Trophoblast cell (in vitro differentiated cells and primary cell): ENCODE data around the gene PAFAH2.

Experiments
- DNase-seq, 2 donors: peaks; one replicate each; pipeline ENCODE4 v3.0.0-alpha.2; 2016
- H2AFZ ChIP-seq: 2 replicates; pipeline ENCODE4 v1.6.1; 2013; ENCODE audit warnings: low read length, moderate library complexity, mild to moderate bottlenecking; ENCODE audit not compliant: insufficient read depth, poor library complexity
- H2AK5ac ChIP-seq: 2 replicates; pipeline ENCODE4 v1.6.1; 2013; ENCODE audit warnings: mild to moderate bottlenecking, low read length
- H2BK120ac ChIP-seq: 2 replicates; pipeline ENCODE4 v1.6.1; 2013; ENCODE audit warnings: low read length, mild to moderate bottlenecking, moderate library complexity; ENCODE audit not compliant: insufficient read depth, poor library complexity
- H2BK12ac ChIP-seq: 2 replicates; pipeline ENCODE4 v1.6.1; 2013; ENCODE audit warnings: mild to moderate bottlenecking, low read length, moderate library complexity
- H2BK5ac ChIP-seq: 2 replicates; pipeline ENCODE4 v1.6.1; 2013; ENCODE audit warnings: low read length, low read depth, moderate library complexity, mild to moderate bottlenecking; ENCODE audit not compliant: poor library complexity
- H3K14ac ChIP-seq: 2 replicates; pipeline ENCODE4 v1.6.1; 2013; ENCODE audit warnings: mild to moderate bottlenecking, low read length
- H3K18ac ChIP-seq: 2 replicates; pipeline ENCODE4 v1.6.1; 2013; ENCODE audit warnings: mild to moderate bottlenecking, low read length
- H3K23ac ChIP-seq: 2 replicates; pipeline ENCODE4 v1.6.1; 2013; ENCODE audit warnings: low read length
- H3K27ac ChIP-seq: 2 replicates; pipeline ENCODE4 v1.5.1; 2013; ENCODE audit warnings: low read depth, mild to moderate bottlenecking, inconsistent platforms, low read length, moderate library complexity
- H3K27me3 ChIP-seq: 2 replicates; pipeline ENCODE4 v1.6.1; 2013; ENCODE audit warnings: inconsistent platforms, mild to moderate bottlenecking, low read length, moderate library complexity; ENCODE audit not compliant: insufficient read depth
- H3K36me3 ChIP-seq, 2 experiments: 1 replicate in 1 of 2; 2 replicates in 1 of 2; pipeline ENCODE4 v1.6.1; 2013; ENCODE audit warnings: low read length in 2 of 2, mild to moderate bottlenecking in 2 of 2, moderate library complexity in 1 of 2; ENCODE audit not compliant: insufficient read depth in 2 of 2, control insufficient read depth in 1 of 2
- H3K4ac ChIP-seq: 2 replicates; pipeline ENCODE4 v1.6.1; 2013; ENCODE audit warnings: low read depth, mild to moderate bottlenecking, low read length, moderate library complexity
- H3K4me1 ChIP-seq, 2 experiments: 1 replicate in 1 of 2; 2 replicates in 1 of 2; pipeline ENCODE4 v1.6.1; 2013; ENCODE audit warnings: low read length in 2 of 2, mild to moderate bottlenecking in 2 of 2, moderate library complexity in 1 of 2; ENCODE audit not compliant: insufficient read depth in 2 of 2, control insufficient read depth in 1 of 2
- H3K4me2 ChIP-seq: 2 replicates; pipeline ENCODE4 v1.6.1; 2013; ENCODE audit warnings: inconsistent platforms, mild to moderate bottlenecking, low read length, moderate library complexity
- H3K4me3 ChIP-seq: 2 replicates; pipeline ENCODE4 v1.5.1; 2013; ENCODE audit warnings: mild to moderate bottlenecking, low read depth, low read length, inconsistent platforms
- H3K79me1 ChIP-seq: one replicate; pipeline ENCODE4 v1.6.1; 2013; ENCODE audit warnings: low read length
- H3K79me2 ChIP-seq: 2 replicates; pipeline ENCODE4 v1.6.1; 2013; ENCODE audit warnings: low read length, mild to moderate bottlenecking; ENCODE audit not compliant: control insufficient read depth, insufficient read depth, poor library complexity
- H3K9ac ChIP-seq: 2 replicates; pipeline ENCODE4 v1.6.1; 2013; ENCODE audit warnings: mild to moderate bottlenecking, low read length
- H3K9me3 ChIP-seq: 2 replicates; pipeline ENCODE4 v1.6.1; 2013; ENCODE audit warnings: low read depth, mild to moderate bottlenecking, control low read depth, inconsistent platforms, low read length; ENCODE audit not compliant: insufficient read depth
- H4K12ac ChIP-seq: 2 replicates; pipeline ENCODE4 v1.6.1; 2013; ENCODE audit warnings: low read depth, mild to moderate bottlenecking, low read length, moderate library complexity
- H4K8ac ChIP-seq: 2 replicates; pipeline ENCODE4 v1.6.1; 2013; ENCODE audit warnings: low read depth, mild to moderate bottlenecking, low read length, moderate library complexity
- H4K91ac ChIP-seq: one replicate; pipeline ENCODE4 v1.6.1; 2013; ENCODE audit warnings: low read depth, mild to moderate bottlenecking, low read length, moderate library complexity
- WGBS: extraction: QIAGEN DNeasy Blood & Tissue Kit; methylation state at CpG from one replicate; pipeline ENCODE4 v1.1.7; 2013; ENCODE audit warnings: missing lambda C conversion rate; ENCODE audit not compliant: insufficient read length, insufficient coverage; ENCODE audit errors: extremely low coverage; 5-methylcytosine and 5-hydroxymethylcytosine counted together

Gene PAFAH2

DNA sequence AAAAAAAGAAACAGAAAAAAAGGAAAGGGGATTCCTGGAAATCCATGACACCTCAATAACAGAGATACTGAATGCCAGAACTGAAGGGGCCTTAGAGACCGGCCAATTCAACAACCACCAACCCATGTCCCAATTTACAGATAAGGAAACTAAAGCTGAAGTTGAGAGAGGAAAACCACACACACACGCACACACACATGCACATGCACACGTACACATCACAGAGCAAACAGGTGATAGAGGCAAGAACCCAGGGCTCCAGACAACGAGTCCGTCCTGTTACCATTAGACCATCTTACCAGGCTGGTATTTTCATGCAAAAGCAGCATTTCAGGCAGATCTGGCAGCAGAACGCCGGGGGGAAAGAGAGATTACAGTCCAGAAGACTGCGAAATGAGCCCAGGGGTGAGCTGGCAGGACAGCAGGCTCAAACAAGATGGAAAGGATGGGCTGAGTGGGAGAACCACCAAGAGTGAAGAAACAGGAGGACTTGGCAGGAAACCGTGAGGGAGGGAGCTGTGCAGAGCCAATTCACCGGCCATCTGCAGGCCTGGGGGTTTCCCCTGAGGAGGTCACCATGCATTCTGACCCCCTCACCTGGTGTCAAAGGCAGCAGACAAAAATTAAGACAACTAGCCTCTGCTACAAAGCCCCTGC lies 43.5 kb downstream of the PAFAH2 start:
- no peak overlapping the region for H4K8ac ChIP-seq
- no peak overlapping the region for H2BK120ac ChIP-seq
- WGBS = no CpG with 5 or more reads among the region's 10 CpGs
- peak; percentile 92 to 96 for DNase-seq
- H2AFZ ChIP-seq = no peak overlapping the region
- no peak overlapping the region for H3K4me3 ChIP-seq
- no peaks in the 10 kb centered on the region for H3K9me3 ChIP-seq
- H3K79me1 ChIP-seq = no peaks in the 10 kb centered on the region
- no peak overlapping the region for H4K91ac ChIP-seq
- H3K79me2 ChIP-seq = no peaks in the 10 kb centered on the region
- no peak overlapping the region for H3K27ac ChIP-seq
- no peak overlapping the region for H2BK5ac ChIP-seq
- H4K12ac ChIP-seq = no peak overlapping the region
- no peak overlapping the region for H3K9ac ChIP-seq
- no peak overlapping the region for H3K23ac ChIP-seq
- H3K4me2 ChIP-seq = no peak overlapping the region
- no peak overlapping the region for H2AK5ac ChIP-seq
- no peaks in the 10 kb centered on the region for H3K27me3 ChIP-seq
- H3K18ac ChIP-seq = no peak overlapping the region
- H3K4ac ChIP-seq = no peak overlapping the region
- H3K36me3 ChIP-seq = peaks cover 4 to 7% of the 10 kb centered on the region in 2 experiments
- no peak overlapping the region for H2BK12ac ChIP-seq
- no peak overlapping the region for H3K14ac ChIP-seq
- peaks cover 0 to 5% of the 10 kb centered on the region in 2 experiments for H3K4me1 ChIP-seq

DNA sequence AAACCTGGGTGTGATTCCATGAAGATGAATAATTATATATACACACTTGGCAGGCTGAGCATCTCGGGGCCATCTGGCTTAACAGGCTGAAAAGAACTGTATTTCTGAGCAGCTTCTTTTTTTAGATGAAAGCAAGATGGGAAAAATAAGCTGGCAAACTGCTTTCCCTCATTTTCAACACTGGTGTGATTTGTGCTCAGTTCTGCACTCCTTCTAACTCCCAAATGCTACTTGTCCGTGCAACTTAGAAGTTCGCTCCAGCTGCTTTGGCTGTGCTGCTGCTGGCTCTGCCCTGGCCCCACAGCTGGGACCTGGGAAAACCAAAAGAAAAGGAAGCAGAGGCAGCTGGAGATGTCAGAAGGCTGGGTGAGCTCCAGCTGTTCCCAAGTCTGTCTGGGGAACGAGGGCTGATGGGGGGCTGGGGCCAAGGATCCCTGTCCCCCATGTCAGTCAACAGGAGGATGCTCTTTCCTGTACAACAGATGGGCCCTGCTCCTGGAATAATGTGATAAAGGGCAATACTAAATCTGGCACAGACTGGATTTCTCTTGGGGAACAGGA lies 44.9 kb downstream of the PAFAH2 start:
- no peak overlapping the region for H3K4me3 ChIP-seq
- no peaks in the 10 kb centered on the region for H3K79me2 ChIP-seq
- no peaks in the 10 kb centered on the region for H3K9me3 ChIP-seq
- H3K23ac ChIP-seq = no peak overlapping the region
- H4K8ac ChIP-seq = no peak overlapping the region
- H3K36me3 ChIP-seq = peaks cover 0 to 2% of the 10 kb centered on the region in 2 experiments
- no peak overlapping the region for H4K12ac ChIP-seq
- no peak overlapping the region for H3K4ac ChIP-seq
- H3K27ac ChIP-seq = no peak overlapping the region
- no CpG with 5 or more reads among the region's 4 CpGs for WGBS
- no peak overlapping the region for H2BK5ac ChIP-seq
- H3K79me1 ChIP-seq = no peaks in the 10 kb centered on the region
- peaks cover 0 to 5% of the 10 kb centered on the region in 2 experiments for H3K4me1 ChIP-seq
- H3K18ac ChIP-seq = no peak overlapping the region
- no peak overlapping the region for H2BK120ac ChIP-seq
- H3K14ac ChIP-seq = no peak overlapping the region
- no peak overlapping the region for H3K9ac ChIP-seq
- no peak overlapping the region for H2BK12ac ChIP-seq
- DNase-seq = no peak
- no peaks in the 10 kb centered on the region for H3K27me3 ChIP-seq
- H2AFZ ChIP-seq = no peak overlapping the region
- no peak overlapping the region for H4K91ac ChIP-seq
- no peak overlapping the region for H3K4me2 ChIP-seq
- no peak overlapping the region for H2AK5ac ChIP-seq

DNA sequence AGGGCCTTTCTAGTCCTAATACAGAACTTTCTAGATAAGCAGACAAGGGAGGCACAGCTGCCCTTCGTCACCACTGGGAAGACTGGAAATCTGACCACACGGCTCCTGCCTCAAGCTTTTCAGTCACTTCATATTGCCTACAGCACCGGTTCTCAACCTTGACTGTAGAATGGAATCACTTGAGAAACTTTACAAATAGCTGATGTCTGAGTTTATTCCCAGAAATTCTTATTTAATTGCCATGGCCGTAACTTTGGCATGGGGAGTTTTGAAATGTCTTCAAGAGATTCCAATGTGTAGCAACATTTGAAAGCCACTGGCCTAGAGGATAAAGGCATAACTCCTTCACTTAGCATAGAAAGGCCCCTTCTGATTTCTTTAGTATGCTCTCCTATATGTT lies 49.2 kb downstream of the PAFAH2 start:
- Histone ChIP-seq H3K9ac (no peak overlapping the region), H3K23ac (no peak overlapping the region), H3K14ac (no peak overlapping the region), H3K79me1 (peaks cover 2% of the 10 kb centered on the region), H3K18ac (no peak overlapping the region), H3K79me2 (no peaks in the 10 kb centered on the region), H2AFZ (no peak overlapping the region), H3K9me3 (no peaks in the 10 kb centered on the region), H3K4me2 (no peak overlapping the region), H4K8ac (no peak overlapping the region), H2AK5ac (no peak overlapping the region), H3K4me3 (no peak overlapping the region), H3K4me1 (peaks cover 0 to 2% of the 10 kb centered on the region in 2 experiments), H4K91ac (no peak overlapping the region), H3K36me3 (no peaks in the 10 kb centered on the region), H3K27ac (no peak overlapping the region), H2BK120ac (no peak overlapping the region), H4K12ac (no peak overlapping the region), H2BK5ac (no peak overlapping the region), H3K27me3 (no peaks in the 10 kb centered on the region), H2BK12ac (no peak overlapping the region), H3K4ac (no peak overlapping the region)
- DNase-seq = peak; percentile 78 to 87
- WGBS = no CpG with 5 or more reads among the region's 4 CpGs

DNA sequence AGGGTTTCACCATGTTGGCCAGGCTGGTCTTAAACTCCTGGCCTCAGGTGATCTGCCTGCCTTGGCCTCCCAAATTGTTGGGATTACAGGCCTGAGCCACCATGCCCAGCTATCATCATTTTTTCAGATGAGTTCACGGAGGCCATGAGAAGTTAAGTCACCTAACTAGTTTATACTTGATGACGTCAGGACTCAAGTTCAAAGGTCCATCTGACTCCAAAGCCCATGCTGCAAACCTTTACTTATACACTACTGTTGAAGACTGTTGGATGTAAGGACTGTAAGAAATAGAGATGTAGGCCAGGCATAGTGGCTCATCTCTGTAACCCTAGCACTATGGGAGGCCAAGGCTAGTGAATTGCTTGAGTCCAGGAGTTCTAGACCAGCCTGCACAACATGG lies 50.8 kb downstream of the PAFAH2 start:
- Histone ChIP-seq H3K9ac (no peak overlapping the region), H3K18ac (no peak overlapping the region), H3K27me3 (no peaks in the 10 kb centered on the region), H3K27ac (no peak overlapping the region), H3K4me1 (peaks cover 0 to 2% of the 10 kb centered on the region in 2 experiments), H2BK5ac (no peak overlapping the region), H3K23ac (no peak overlapping the region), H4K12ac (no peak overlapping the region), H2BK120ac (no peak overlapping the region), H3K79me2 (no peaks in the 10 kb centered on the region), H3K4ac (no peak overlapping the region), H3K9me3 (no peaks in the 10 kb centered on the region), H3K4me2 (no peak overlapping the region), H3K4me3 (no peak overlapping the region), H3K79me1 (peaks cover 2% of the 10 kb centered on the region), H2AFZ (no peak overlapping the region), H4K8ac (no peak overlapping the region), H3K36me3 (no peaks in the 10 kb centered on the region), H2AK5ac (no peak overlapping the region), H4K91ac (no peak overlapping the region), H3K14ac (no peak overlapping the region), H2BK12ac (no peak overlapping the region)
- WGBS = no CpG with 5 or more reads among the region's 2 CpGs
- DNase-seq = peak in 1 of 2 donors; percentile 52
